ENCODE results near the gene CORT.

Gene CORT

DNA sequence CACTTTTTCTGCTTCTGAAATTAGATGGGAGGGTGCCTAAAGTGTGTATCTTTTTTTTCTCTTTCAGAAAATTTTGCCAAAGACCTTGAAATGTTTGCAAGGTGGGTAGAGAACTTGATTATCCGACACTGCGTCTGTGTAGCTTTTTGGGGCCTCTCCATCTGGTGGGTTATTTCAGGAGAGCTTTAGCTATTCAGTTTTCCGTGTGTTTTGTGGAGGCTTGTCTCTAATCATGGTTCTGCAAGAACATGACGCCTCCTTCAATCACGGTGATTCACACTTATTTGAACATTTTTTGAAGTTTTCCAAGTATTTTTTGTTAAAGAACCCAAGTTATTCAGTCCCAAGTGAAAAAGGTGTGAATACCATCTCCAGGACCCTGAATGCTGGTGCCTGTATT is 15.2 kb upstream of the CORT start:
- Histone ChIP-seq H3K36me3 (ENCODE audit: control insufficient read depth, insufficient read depth, low read length) (no peaks in the 10 kb centered on the region), H3K4me1 (ENCODE audit: control insufficient read depth, insufficient read depth, low read length) (peaks cover 2% of the 10 kb centered on the region; the same call in 1 of the 2 replicates), H3K9me3 (ENCODE audit: control insufficient read depth, insufficient read depth, low read length) (no peaks in the 10 kb centered on the region), H3K27me3 (ENCODE audit: control insufficient read depth, insufficient read depth, low read length) (no peaks in the 10 kb centered on the region), H3K27ac (ENCODE audit: low read length) (no peak overlapping the region), H3K4me3 (ENCODE audit: low read length) (no peak overlapping the region)
- no CpG with 5 or more reads among the region's 5 CpGs for WGBS (ENCODE audit: insufficient coverage, insufficient read length)
- no peak for DNase-seq (ENCODE audit: low read depth, low spot score)

DNA sequence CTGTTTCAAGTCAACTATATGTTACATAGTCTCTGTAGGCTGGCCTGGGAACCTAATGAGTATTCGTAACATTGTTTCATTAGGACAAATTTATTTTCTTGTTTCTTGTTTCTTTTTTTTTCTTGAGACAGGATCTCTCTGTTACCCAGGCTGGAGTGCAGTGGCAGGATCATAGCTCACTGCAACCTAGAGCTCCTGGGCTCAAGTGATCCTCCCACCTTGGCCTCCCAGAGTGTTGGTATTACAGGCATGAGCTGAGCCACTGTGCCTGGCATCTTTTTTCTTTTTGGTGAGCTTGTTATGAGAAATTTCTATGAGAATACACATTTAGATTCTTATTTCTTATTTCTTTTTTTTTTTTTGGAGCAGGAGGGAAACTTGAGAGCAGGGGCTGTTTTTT is 12.8 kb upstream of the CORT start:
- no CpG with 5 or more reads among the region's 1 CpG for WGBS (ENCODE audit: insufficient coverage, insufficient read length)
- Histone ChIP-seq H3K36me3 (ENCODE audit: control insufficient read depth, insufficient read depth, low read length) (no peaks in the 10 kb centered on the region), H3K4me1 (ENCODE audit: control insufficient read depth, insufficient read depth, low read length) (no peaks in the 10 kb centered on the region), H3K27ac (ENCODE audit: low read length) (no peak overlapping the region), H3K27me3 (ENCODE audit: control insufficient read depth, insufficient read depth, low read length) (no peaks in the 10 kb centered on the region), H3K9me3 (ENCODE audit: control insufficient read depth, insufficient read depth, low read length) (no peaks in the 10 kb centered on the region), H3K4me3 (ENCODE audit: low read length) (no peak overlapping the region)
- no peak for DNase-seq (ENCODE audit: low read depth, low spot score)

DNA sequence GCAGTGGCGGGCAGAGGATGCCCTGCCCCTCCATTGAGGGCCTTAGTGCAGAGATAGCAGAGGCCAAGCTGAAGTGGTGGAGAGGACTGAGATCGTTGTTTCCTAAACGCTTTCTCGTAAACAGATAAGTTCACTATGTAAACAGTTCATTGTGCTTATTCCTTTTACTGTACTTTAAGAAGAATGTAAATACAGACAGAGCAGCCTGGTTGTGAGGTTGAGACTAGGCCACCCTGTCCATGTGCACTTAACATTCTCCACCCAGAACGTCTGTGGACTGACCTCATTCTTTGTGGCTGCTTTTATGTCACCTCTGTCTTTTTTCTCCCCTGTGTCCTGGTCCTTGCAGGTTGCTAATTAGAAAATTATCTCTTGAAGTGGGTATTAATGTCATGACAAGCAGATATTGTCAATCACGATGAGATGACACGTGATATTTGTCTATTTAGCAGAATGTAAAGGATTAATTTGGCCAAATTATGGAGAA is 11.1 kb upstream of the CORT start:
- no CpG with 5 or more reads among the region's 7 CpGs for WGBS (ENCODE audit: insufficient coverage, insufficient read length)

DNA sequence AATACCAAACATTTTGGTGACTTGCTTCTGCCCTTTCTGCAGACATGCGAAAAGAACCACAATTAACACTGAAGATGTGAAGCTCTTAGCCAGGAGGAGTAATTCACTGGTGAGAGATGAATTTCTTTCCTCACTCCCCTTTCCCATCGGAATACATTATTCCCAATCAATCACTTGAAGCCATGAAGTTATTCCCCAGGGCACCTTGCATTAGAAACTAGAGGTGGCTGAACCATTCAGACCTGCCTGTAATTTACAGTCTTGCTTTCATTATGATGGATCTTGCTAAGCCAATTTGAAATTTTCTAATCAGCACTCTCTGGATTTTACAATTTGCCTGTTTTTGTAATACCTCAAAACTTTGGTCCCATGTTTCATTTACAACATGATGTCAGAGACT is 9.5 kb upstream of the CORT start:
- H3K36me3 ChIP-seq (ENCODE audit: control insufficient read depth, insufficient read depth, low read length), result no peaks in the 10 kb centered on the region
- no CpG with 5 or more reads among the region's 2 CpGs for WGBS (ENCODE audit: insufficient coverage, insufficient read length)
- H3K4me1 ChIP-seq (ENCODE audit: control insufficient read depth, insufficient read depth, low read length), result no peaks in the 10 kb centered on the region

More for the DNA sequence above, 11.1 kb upstream of the CORT start:
- no peak for DNase-seq (ENCODE audit: low read depth, low spot score)
- H3K36me3 ChIP-seq (ENCODE audit: control insufficient read depth, insufficient read depth, low read length), result no peaks in the 10 kb centered on the region
- H3K9me3 ChIP-seq (ENCODE audit: control insufficient read depth, insufficient read depth, low read length), result no peaks in the 10 kb centered on the region
- no peaks in the 10 kb centered on the region for H3K27me3 ChIP-seq (ENCODE audit: control insufficient read depth, insufficient read depth, low read length)
- H3K27ac ChIP-seq (ENCODE audit: low read length), result no peak overlapping the region
- no peaks in the 10 kb centered on the region for H3K4me1 ChIP-seq (ENCODE audit: control insufficient read depth, insufficient read depth, low read length)
- H3K4me3 ChIP-seq (ENCODE audit: low read length), result no peak overlapping the region

DNA sequence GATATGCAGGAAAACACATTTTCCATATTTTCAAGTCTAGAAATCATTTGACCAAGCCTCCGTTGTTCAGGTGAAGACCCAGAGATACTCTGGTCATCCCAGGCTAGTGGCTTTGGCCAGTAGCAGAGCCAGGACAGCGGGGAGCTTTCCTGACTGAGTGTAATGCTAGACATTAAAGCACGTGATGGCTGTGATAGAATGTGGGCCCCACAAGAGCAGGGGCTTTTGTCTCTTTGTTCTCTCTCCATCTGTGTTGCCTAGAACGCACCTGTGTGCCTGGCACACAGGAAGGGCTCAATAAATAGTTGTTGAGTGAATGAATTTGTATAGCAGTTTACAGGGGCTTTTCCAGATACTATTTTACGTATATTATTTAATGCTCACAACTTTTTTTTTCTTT is 9.0 kb upstream of the CORT start:
- Histone ChIP-seq H3K4me1 (ENCODE audit: control insufficient read depth, insufficient read depth, low read length) (no peaks in the 10 kb centered on the region), H3K36me3 (ENCODE audit: control insufficient read depth, insufficient read depth, low read length) (no peaks in the 10 kb centered on the region), H3K4me3 (ENCODE audit: low read length) (no peak overlapping the region), H3K27me3 (ENCODE audit: control insufficient read depth, insufficient read depth, low read length) (no peaks in the 10 kb centered on the region), H3K27ac (ENCODE audit: low read length) (no peak overlapping the region), H3K9me3 (ENCODE audit: control insufficient read depth, insufficient read depth, low read length) (no peaks in the 10 kb centered on the region)
- no CpG with 5 or more reads among the region's 5 CpGs for WGBS (ENCODE audit: insufficient coverage, insufficient read length)
- DNase-seq (ENCODE audit: low read depth, low spot score), result no peak

More for the DNA sequence above, 9.5 kb upstream of the CORT start:
- Histone ChIP-seq H3K27ac (ENCODE audit: low read length) (no peak overlapping the region), H3K4me3 (ENCODE audit: low read length) (no peak overlapping the region), H3K27me3 (ENCODE audit: control insufficient read depth, insufficient read depth, low read length) (no peaks in the 10 kb centered on the region), H3K9me3 (ENCODE audit: control insufficient read depth, insufficient read depth, low read length) (no peaks in the 10 kb centered on the region)
- DNase-seq (ENCODE audit: low read depth, low spot score), result no peak

DNA sequence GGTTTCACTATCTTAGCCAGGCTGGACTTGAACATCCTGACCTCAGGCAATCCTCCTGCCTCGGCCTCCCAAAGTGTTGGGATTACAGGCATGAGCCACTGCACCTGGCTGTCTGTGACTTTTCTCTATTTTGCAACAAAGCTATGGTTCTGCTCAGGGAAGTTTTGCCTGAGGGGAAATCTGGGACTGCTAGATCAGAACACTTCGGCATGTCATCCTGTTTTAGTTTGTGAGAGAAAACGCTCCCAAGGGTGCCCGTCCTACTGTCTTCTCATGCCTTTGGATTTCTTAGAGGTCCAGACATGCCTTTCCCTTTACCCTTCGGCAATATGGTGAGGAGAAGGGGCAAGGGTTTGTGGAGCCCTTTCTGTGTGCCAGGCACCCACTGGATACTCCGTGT is 5.6 kb upstream of the CORT start:
- no peak overlapping the region for H3K4me3 ChIP-seq (ENCODE audit: low read length)
- no peaks in the 10 kb centered on the region for H3K9me3 ChIP-seq (ENCODE audit: control insufficient read depth, insufficient read depth, low read length)
- H3K4me1 ChIP-seq (ENCODE audit: control insufficient read depth, insufficient read depth, low read length), result no peaks in the 10 kb centered on the region
- H3K36me3 ChIP-seq (ENCODE audit: control insufficient read depth, insufficient read depth, low read length), result no peaks in the 10 kb centered on the region
- DNase-seq (ENCODE audit: low read depth, low spot score), result no peak
- no peaks in the 10 kb centered on the region for H3K27me3 ChIP-seq (ENCODE audit: control insufficient read depth, insufficient read depth, low read length)
- WGBS (ENCODE audit: insufficient coverage, insufficient read length), result no CpG with 5 or more reads among the region's 6 CpGs
- no peak overlapping the region for H3K27ac ChIP-seq (ENCODE audit: low read length)

DNA sequence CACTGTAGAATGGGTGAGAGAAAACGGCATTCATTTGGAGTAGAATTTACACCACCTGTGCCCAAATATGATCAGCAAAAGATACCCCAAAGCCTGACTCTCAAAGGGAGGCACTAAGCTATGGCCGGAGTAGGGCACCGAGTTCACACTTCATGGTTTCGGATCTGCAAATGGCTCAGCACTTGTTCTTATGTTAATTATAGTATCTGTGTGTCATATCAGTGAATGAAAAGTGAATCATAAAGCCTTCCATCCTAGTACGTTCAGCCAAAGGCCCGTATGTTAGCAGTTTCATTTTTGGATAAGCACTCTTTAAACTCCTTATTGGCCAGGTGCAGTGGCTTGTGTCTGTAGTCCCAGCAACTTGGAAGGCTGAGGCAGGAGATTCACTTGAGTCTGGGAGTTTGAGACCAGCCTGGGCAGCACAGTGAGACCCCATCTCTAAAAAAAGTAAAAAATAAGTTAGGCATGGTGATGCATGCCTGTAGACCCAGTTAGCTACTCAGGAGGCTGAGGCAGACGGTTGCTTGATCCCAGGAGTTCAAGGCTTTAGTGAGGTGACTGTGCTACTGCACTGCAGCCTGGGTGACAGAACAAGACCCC is 4.9 kb upstream of the CORT start:
- Histone ChIP-seq H3K4me1 (ENCODE audit: control insufficient read depth, insufficient read depth, low read length) (no peaks in the 10 kb centered on the region), H3K9me3 (ENCODE audit: control insufficient read depth, insufficient read depth, low read length) (no peaks in the 10 kb centered on the region), H3K4me3 (ENCODE audit: low read length) (no peak overlapping the region), H3K27ac (ENCODE audit: low read length) (no peak overlapping the region), H3K27me3 (ENCODE audit: control insufficient read depth, insufficient read depth, low read length) (no peaks in the 10 kb centered on the region), H3K36me3 (ENCODE audit: control insufficient read depth, insufficient read depth, low read length) (no peaks in the 10 kb centered on the region)
- no peak for DNase-seq (ENCODE audit: low read depth, low spot score)
- WGBS (ENCODE audit: insufficient coverage, insufficient read length), result no CpG with 5 or more reads among the region's 7 CpGs

DNA sequence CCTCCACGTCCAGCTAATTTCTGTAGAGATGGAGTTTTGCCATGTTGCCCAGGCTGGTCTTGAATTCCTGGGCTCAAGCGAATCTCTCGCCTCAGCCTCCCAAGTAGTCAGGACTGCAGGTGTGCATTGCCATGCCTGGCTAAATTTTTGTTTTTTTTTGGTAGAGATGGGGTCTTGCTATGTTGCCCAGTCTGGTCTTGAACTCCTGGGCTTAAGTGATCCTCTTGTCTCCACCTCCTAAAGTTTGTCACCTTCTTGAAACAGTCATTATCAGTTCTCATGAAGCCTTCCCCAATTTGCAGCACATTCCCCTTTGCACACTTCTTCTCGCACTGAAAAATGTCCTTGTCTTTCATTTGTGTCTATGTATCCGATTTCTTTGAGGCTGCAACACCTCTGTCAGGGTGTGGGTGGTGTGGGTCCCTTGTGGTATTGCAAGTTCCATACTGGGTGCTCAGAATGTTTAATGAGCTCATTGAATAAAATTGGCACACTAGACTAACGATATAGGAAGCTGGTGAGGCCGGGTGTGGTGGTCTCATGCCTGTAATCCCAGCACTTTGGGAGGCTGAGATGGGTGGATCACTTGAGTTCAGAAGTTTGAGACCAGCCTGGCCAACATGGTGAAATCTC is 2.9 kb upstream of the CORT start:
- no peaks in the 10 kb centered on the region for H3K9me3 ChIP-seq (ENCODE audit: control insufficient read depth, insufficient read depth, low read length)
- DNase-seq (ENCODE audit: low read depth, low spot score), result no peak
- no CpG with 5 or more reads among the region's 7 CpGs for WGBS (ENCODE audit: insufficient coverage, insufficient read length)
- peaks cover 3% of the 10 kb centered on the region for H3K4me1 ChIP-seq (ENCODE audit: control insufficient read depth, insufficient read depth, low read length)
- H3K27me3 ChIP-seq (ENCODE audit: control insufficient read depth, insufficient read depth, low read length), result no peaks in the 10 kb centered on the region
- H3K27ac ChIP-seq (ENCODE audit: low read length), result no peak overlapping the region
- H3K36me3 ChIP-seq (ENCODE audit: control insufficient read depth, insufficient read depth, low read length), result no peaks in the 10 kb centered on the region; the same call in 1 of the 2 replicates
- no peak overlapping the region for H3K4me3 ChIP-seq (ENCODE audit: low read length)

DNA sequence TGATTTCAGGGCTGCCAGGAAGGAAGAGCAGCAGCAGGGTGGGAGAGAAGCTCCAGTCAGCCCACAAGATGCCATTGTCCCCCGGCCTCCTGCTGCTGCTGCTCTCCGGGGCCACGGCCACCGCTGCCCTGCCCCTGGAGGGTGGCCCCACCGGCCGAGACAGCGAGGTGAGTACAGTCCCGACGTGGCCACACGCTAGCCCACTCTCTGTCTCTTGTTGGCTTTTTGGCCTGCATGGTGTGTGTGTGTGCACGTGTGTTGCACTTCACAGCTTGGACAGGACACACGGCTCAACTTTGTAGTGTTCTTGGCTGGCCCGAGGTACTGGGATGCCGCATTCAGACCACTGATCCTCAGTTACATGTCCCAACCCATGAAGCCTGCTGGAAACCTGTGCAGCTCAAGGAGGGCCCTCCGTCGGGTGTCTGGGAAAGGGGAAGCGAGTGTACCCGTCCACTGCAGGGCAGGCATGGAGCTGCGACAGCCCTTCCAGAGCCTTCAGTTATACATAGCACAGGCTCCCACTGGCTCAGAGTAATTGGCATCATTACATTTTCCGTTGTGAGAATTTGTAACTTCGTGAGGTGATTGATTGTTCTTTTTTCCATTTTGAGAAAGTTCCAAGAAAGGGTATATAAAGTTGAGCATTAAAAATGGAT is 454 bp downstream of the CORT start:
- DNase-seq (ENCODE audit: low read depth, low spot score), result no peak
- Histone ChIP-seq H3K27ac (ENCODE audit: low read length) (no peak overlapping the region), H3K27me3 (ENCODE audit: control insufficient read depth, insufficient read depth, low read length) (no peaks in the 10 kb centered on the region), H3K9me3 (ENCODE audit: control insufficient read depth, insufficient read depth, low read length) (no peaks in the 10 kb centered on the region), H3K36me3 (ENCODE audit: control insufficient read depth, insufficient read depth, low read length) (no peaks in the 10 kb centered on the region; the same call in 1 of the 2 replicates), H3K4me3 (ENCODE audit: low read length) (no peak overlapping the region), H3K4me1 (ENCODE audit: control insufficient read depth, insufficient read depth, low read length) (peaks cover 3% of the 10 kb centered on the region)
- WGBS (ENCODE audit: insufficient coverage, insufficient read length), result no CpG with 5 or more reads among the region's 21 CpGs

DNA sequence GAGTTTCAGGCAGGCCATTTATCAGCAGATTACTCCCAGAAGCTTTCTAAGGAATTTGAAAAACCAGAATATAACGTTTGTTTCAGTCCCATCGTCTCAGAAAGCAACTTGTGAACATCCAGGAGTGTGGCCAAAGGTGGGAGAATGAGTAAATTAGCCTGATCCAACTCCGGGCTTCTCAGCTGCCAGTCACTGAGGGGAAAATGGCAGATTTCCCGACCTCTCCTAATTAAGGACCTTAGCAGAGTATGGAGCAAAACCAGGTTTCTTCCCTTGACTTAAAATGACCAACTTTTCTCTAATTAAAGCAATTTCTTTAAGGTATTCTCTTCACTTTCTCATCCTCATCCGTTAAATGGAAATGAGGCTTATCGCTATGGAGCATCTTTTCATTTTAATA is 1.0 kb downstream of the CORT start:
- H3K27ac ChIP-seq (ENCODE audit: low read length), result no peak overlapping the region
- no CpG with 5 or more reads among the region's 6 CpGs for WGBS (ENCODE audit: insufficient coverage, insufficient read length)
- no peaks in the 10 kb centered on the region for H3K9me3 ChIP-seq (ENCODE audit: control insufficient read depth, insufficient read depth, low read length)
- H3K4me1 ChIP-seq (ENCODE audit: control insufficient read depth, insufficient read depth, low read length), result peaks cover 3% of the 10 kb centered on the region
- DNase-seq (ENCODE audit: low read depth, low spot score), result no peak
- no peaks in the 10 kb centered on the region; the same call in 1 of the 2 replicates for H3K36me3 ChIP-seq (ENCODE audit: control insufficient read depth, insufficient read depth, low read length)
- H3K27me3 ChIP-seq (ENCODE audit: control insufficient read depth, insufficient read depth, low read length), result no peaks in the 10 kb centered on the region
- H3K4me3 ChIP-seq (ENCODE audit: low read length), result no peak overlapping the region
